Ishikawa (cell line): ENCODE measurements around the gene CDC42BPA.

Source experiments
- CEBPB ChIP-seq: IDR thresholded peaks from 2 replicates; pipeline ENCODE4 v1.6.1; 2012
- CREB1 ChIP-seq: IDR thresholded peaks from 2 replicates; pipeline ENCODE4 v1.6.1; 2012; ENCODE audit warnings: low read depth
- EGR1 ChIP-seq: IDR thresholded peaks from 2 replicates; pipeline ENCODE4 v1.6.1; 2012
- EP300 ChIP-seq: IDR thresholded peaks from 2 replicates; pipeline ENCODE4 v1.6.1; 2012; ENCODE audit warnings: borderline replicate concordance
- FOXM1 ChIP-seq: IDR thresholded peaks from 2 replicates; pipeline ENCODE4 v1.6.1; 2012; ENCODE audit warnings: low read depth, borderline replicate concordance
- MAX ChIP-seq: IDR thresholded peaks from 2 replicates; pipeline ENCODE4 v1.6.1; 2012
- NFIC ChIP-seq: IDR thresholded peaks from 2 replicates; pipeline ENCODE4 v1.6.1; 2012
- RAD21 ChIP-seq: IDR thresholded peaks from 2 replicates; pipeline ENCODE4 v1.6.1; 2012; ENCODE audit warnings: low read depth
- REST ChIP-seq: IDR thresholded peaks from 2 replicates; pipeline ENCODE4 v1.6.1; 2012; ENCODE audit warnings: low read depth, mild to moderate bottlenecking
- TAF1 ChIP-seq: IDR thresholded peaks from 2 replicates; pipeline ENCODE4 v1.6.1; 2012; ENCODE audit warnings: low read depth, mild to moderate bottlenecking
- TCF12 ChIP-seq: IDR thresholded peaks from 2 replicates; pipeline ENCODE4 v1.6.1; 2012; ENCODE audit warnings: low read depth
- TEAD4 ChIP-seq: IDR thresholded peaks from 2 replicates; pipeline ENCODE4 v1.6.1; 2012
- USF1 ChIP-seq: IDR thresholded peaks from 2 replicates; pipeline ENCODE4 v1.6.1; 2012
- YY1 ChIP-seq: IDR thresholded peaks from 2 replicates; pipeline ENCODE4 v1.6.1; 2012; ENCODE audit warnings: low read depth
- ZBTB7A ChIP-seq: IDR thresholded peaks from 2 replicates; pipeline ENCODE4 v1.6.1; 2012; ENCODE audit warnings: low read depth

Gene CDC42BPA

GRCh38 chr1:227242811-227243682 is 75.2 kb downstream of the CDC42BPA start:
- TF ChIP-seq TAF1: no peak
- TF ChIP-seq FOXM1: no peak
- TF ChIP-seq RAD21: no peak
- TF ChIP-seq EP300: no peak
- no peak for TF ChIP-seq REST
- TF ChIP-seq CREB1: no peak
- TF ChIP-seq EGR1: no peak
- no peak for TF ChIP-seq YY1
- no peak for TF ChIP-seq NFIC
- no peak for TF ChIP-seq CEBPB

GRCh38 chr1:227240983-227241382 is 77.3 kb downstream of the CDC42BPA start:
- TF ChIP-seq TAF1 (no peak), TCF12 (no peak), USF1 (no peak), NFIC (no peak), RAD21 (no peak), CEBPB (no peak), MAX (no peak), EGR1 (no peak), EP300 (no peak), ZBTB7A (no peak), REST (no peak), FOXM1 (no peak), YY1 (no peak), TEAD4 (no peak), CREB1 (no peak)

GRCh38 chr1:227234998-227235405 is 83.3 kb downstream of the CDC42BPA start:
- TF ChIP-seq RAD21 (peak; percentile 43), EGR1 (no peak), TCF12 (no peak), ZBTB7A (no peak), MAX (no peak), USF1 (no peak), CREB1 (no peak)

GRCh38 chr1:227228201-227228600 is 90.1 kb downstream of the CDC42BPA start:
- no peak for TF ChIP-seq TAF1
- TF ChIP-seq REST: no peak
- no peak for TF ChIP-seq EGR1
- TF ChIP-seq MAX: no peak
- TF ChIP-seq TCF12: no peak
- TF ChIP-seq NFIC: no peak
